ENCODE results near the gene ASTN2.

GRCh38 chr9:116897201-116897600, 517.7 kb downstream of the ASTN2 start:
- TF ChIP-seq CTCF (IDR thresholded peaks at IDR 0.05) (no peak), POLR2AphosphoS5 (IDR thresholded peaks at IDR 0.05) (no peak), POLR2A (IDR thresholded peaks at IDR 0.05) (no peak), EP300 (IDR thresholded peaks at IDR 0.05) (no peak)
